Ovary (tissue), 3 donors: Measurements from ENCODE around the gene OR6V1.
"Not testable (repeated sequence)": the region's sequence is repeated elsewhere in the genome, so short reads cannot be mapped to it uniquely, and the experiment has no call there.

Source experiments
- CTCF ChIP-seq, 3 donors: fragments of 450-650 bp in 2 of 3; fragments of 200-600 bp in 1 of 3; IDR thresholded peaks; one replicate each; pipeline versions ENCODE4 v1.5.1 to v1.8.0; 2016 to 2022; ENCODE audit warnings: antibody characterized with exemption in 3 of 3, mild to moderate bottlenecking in 1 of 3
- POLR2A ChIP-seq: fragments of 450-650 bp; IDR thresholded peaks from one replicate; pipeline ENCODE4 v1.6.1; 2017; ENCODE audit warnings: antibody characterized with exemption, mild to moderate bottlenecking, moderate library complexity
- donor health status: DM: no; HTN: no; CAD: no.

- not testable (repeated sequence) for TF ChIP-seq POLR2A; CTCF (IDR thresholded peaks at IDR 0.05)
These were observed 36.5 kb downstream of the OR6V1 start for GRCh38 chr7:143088549-143089231.
